MCF 10A (cell line): Measurements from ENCODE around the gene ELMO1. TPM values are rescaled to one million over a fixed set of nuclear protein-coding genes. Genes with fewer than 3 reads are reported as not detected.

ENCODE experiments used
- BruUV-seq: library from RNA; stranded (reverse); fragments of 400-500 nt; replicated peaks from 2 replicates; lab custom pipeline; 2021; lab: Mats Ljungman, UMichigan
- CTCF ChIA-PET: fragments of 300-600 bp; sonication (Branson Sonifier 250); formaldehyde crosslinking; extraction: SDS; loops from one replicate; lab custom pipeline; 2021; ENCODE audit warnings: antibody characterized with exemption, inconsistent platforms; lab: Yijun Ruan, JAX
- POLR2A ChIA-PET: fragments of 300-600, 350-650 bp; sonication (Branson Sonifier 250); formaldehyde crosslinking; extraction: SDS; loops from one replicate; lab custom pipeline; 2020; ENCODE audit warnings: antibody characterized with exemption, inconsistent platforms; lab: Yijun Ruan, JAX
- DNase-seq: peaks from one replicate; pipeline ENCODE4 v3.0.0-alpha.2; 2018; ENCODE audit not compliant: unreplicated experiment
- H3K27ac Mint-ChIP-seq: one replicate; pipeline ENCODE4 v1.8.0; 2022; ENCODE audit warnings: mild to moderate bottlenecking, low read depth, mixed read lengths; ENCODE audit not compliant: unreplicated experiment
- H3K27me3 Mint-ChIP-seq: one replicate; pipeline ENCODE4 v1.8.0; 2022; ENCODE audit warnings: mixed read lengths; ENCODE audit not compliant: insufficient read depth, unreplicated experiment
- H3K36me3 Mint-ChIP-seq: one replicate; pipeline ENCODE4 v1.8.0; 2022; ENCODE audit warnings: mild to moderate bottlenecking, moderate library complexity, mixed read lengths; ENCODE audit not compliant: insufficient read depth, unreplicated experiment
- H3K4me1 Mint-ChIP-seq: one replicate; pipeline ENCODE4 v1.8.0; 2022; ENCODE audit warnings: mixed read lengths; ENCODE audit not compliant: insufficient read depth, unreplicated experiment
- H3K4me3 Mint-ChIP-seq: one replicate; pipeline ENCODE4 v1.8.0; 2022; ENCODE audit warnings: mild to moderate bottlenecking, moderate library complexity, mixed read lengths; ENCODE audit not compliant: unreplicated experiment
- H3K9me3 Mint-ChIP-seq: one replicate; pipeline ENCODE4 v1.8.0; 2022; ENCODE audit warnings: mixed read lengths; ENCODE audit not compliant: unreplicated experiment
- intact Hi-C: fragments of 100-400 bp; cut with micrococcal nuclease; formaldehyde crosslinking; loops from 2 replicates; pipeline ENCODE4 v1.14.1; 2022
- total RNA-seq: library from RNA; stranded (reverse); gene quantifications from 2 replicates; pipeline ENCODE4 v1.2.3, GENCODE V29; 2022
- TF ChIP-seq, protein P1 (sequence below): fragments of 200-600 bp; IDR thresholded peaks from one replicate; pipeline ENCODE4 v1.8.0; 2022; ENCODE audit warnings: antibody characterized with exemption, mild to moderate bottlenecking; ENCODE audit not compliant: unreplicated experiment

ELMO1 gene
- total RNA-seq, 1 experiment from 2014 or later: 0.30 TPM

- Mint-ChIP-seq H3K9me3 (no peaks in the 10 kb centered on the region), H3K4me1 (peaks cover 7% of the 10 kb centered on the region), H3K27ac (no peak overlapping the region), H3K36me3 (no peaks in the 10 kb centered on the region), H3K4me3 (no peak overlapping the region), H3K27me3 (no peaks in the 10 kb centered on the region)
- no TSS peak for BruUV-seq
- ChIA-PET POLR2A (no interaction called here), CTCF (interaction anchor here (0.6 kb wide), 2 partner anchors 22 to 167 kb away, joined by 3 read pairs; no protein-coding TSS in a partner anchor)
- peak; percentile 27 for DNase-seq
- intact Hi-C loops: no loop called here
- TF ChIP-seq, protein P1, sequence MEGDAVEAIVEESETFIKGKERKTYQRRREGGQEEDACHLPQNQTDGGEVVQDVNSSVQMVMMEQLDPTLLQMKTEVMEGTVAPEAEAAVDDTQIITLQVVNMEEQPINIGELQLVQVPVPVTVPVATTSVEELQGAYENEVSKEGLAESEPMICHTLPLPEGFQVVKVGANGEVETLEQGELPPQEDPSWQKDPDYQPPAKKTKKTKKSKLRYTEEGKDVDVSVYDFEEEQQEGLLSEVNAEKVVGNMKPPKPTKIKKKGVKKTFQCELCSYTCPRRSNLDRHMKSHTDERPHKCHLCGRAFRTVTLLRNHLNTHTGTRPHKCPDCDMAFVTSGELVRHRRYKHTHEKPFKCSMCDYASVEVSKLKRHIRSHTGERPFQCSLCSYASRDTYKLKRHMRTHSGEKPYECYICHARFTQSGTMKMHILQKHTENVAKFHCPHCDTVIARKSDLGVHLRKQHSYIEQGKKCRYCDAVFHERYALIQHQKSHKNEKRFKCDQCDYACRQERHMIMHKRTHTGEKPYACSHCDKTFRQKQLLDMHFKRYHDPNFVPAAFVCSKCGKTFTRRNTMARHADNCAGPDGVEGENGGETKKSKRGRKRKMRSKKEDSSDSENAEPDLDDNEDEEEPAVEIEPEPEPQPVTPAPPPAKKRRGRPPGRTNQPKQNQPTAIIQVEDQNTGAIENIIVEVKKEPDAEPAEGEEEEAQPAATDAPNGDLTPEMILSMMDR: no peak
These were observed 132.6 kb downstream of the ELMO1 start for GRCh38 chr7:37315772-37316715.

DNA sequence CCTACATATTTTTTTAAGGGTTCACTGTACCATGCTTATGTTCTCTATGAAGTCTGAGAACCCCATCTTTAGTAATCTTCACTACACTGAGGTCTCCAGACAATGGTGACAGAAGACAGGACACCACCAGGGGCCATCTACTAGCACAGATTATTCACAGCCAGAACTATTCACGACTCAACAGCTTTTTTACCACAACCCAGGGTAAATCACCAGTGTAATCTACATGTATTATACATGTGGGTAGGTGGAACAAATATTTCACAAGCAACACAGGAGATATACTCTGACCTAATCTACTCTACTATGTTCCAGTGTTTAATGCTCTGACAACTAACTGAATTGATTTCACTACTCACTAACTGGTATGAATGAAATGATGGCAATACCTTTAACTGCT, 136.1 kb downstream of the ELMO1 start:
- Mint-ChIP-seq H3K4me1 (peaks cover 10% of the 10 kb centered on the region), H3K27me3 (no peaks in the 10 kb centered on the region), H3K4me3 (no peak overlapping the region), H3K9me3 (no peaks in the 10 kb centered on the region), H3K27ac (no peak overlapping the region), H3K36me3 (no peaks in the 10 kb centered on the region)
- POLR2A ChIA-PET: no interaction called here
- DNase-seq: no peak
- intact Hi-C loops: no loop called here
- TF ChIP-seq, protein P1: no peak
- CTCF ChIA-PET: interaction anchor here (0.7 kb wide), 1 partner anchor 41 kb away, joined by 3 read pairs; no protein-coding TSS in a partner anchor
- BruUV-seq: no TSS peak

DNA sequence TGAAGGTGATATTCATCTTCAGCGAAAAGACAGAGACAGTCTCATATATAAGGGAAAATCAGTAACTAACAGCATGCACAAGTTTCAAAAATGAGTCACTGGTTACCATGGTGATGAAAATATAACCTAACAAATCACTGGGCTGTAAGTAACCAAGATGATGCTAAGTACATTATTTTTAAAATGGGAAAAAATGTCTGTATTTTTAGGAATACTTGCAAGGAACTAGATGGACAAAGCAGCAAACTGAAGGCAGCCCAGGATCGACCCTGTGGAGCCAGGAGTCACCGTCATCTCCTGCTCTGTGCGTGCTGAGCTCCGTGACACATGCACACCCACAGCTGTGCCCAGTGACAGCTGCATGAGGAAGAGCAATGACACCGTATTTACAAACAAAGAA, 137.3 kb downstream of the ELMO1 start:
- TF ChIP-seq, protein P1: no peak
- Mint-ChIP-seq H3K9me3 (no peaks in the 10 kb centered on the region), H3K27ac (no peak overlapping the region), H3K4me3 (no peak overlapping the region), H3K27me3 (no peaks in the 10 kb centered on the region), H3K4me1 (peaks cover 6% of the 10 kb centered on the region), H3K36me3 (no peaks in the 10 kb centered on the region)
- ChIA-PET CTCF (no interaction called here), POLR2A (no interaction called here)
- DNase-seq: peak; percentile 22
- intact Hi-C loops: no loop called here
- no TSS peak for BruUV-seq

DNA sequence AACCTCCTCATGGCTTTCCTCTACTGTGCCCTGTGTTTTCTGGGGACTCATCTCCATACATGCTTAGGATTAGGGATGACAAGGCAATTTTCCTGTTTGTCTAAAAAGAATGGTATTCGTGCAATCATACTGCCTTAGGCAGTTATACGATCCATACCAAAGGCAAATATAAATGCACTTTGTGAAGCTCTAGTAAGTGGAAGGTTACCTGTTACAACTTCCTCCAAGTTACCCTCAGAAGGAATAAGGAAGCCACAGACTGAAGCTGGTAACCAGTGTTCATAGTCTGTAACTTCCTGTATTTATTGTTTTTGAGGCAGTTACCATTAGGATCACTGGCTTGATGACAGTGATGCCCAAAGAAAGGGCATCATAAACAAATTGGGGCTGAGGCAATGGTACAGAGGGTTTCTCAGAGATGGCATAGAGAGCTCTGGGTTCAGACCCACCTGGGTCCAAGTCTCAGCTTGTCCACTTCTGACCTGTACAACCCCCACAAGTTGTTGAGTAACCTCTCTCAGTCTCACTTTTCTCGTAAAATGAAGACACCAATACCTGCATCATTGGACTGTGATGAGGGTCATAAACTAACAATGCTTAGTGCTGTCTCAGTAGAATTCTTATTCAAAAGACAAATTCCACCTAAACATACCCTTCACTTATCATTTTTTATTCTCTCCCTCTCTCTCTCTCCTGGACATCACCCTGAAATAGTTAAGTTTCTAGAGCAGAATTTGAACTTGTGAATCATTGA, 138.2 kb downstream of the ELMO1 start:
- ChIA-PET POLR2A (no interaction called here), CTCF (no interaction called here)
- no peak for DNase-seq
- no peak overlapping the region for H3K27ac Mint-ChIP-seq
- TF ChIP-seq, protein P1: no peak
- H3K4me3 Mint-ChIP-seq: no peak overlapping the region
- H3K27me3 Mint-ChIP-seq: no peaks in the 10 kb centered on the region
- H3K4me1 Mint-ChIP-seq: peaks cover 3% of the 10 kb centered on the region
- intact Hi-C loops: no loop called here
- H3K9me3 Mint-ChIP-seq: no peaks in the 10 kb centered on the region
- H3K36me3 Mint-ChIP-seq: no peaks in the 10 kb centered on the region
- BruUV-seq: no TSS peak
